SK-N-SH (cell line): ENCODE results near the gene AVPR1B. TPM values are rescaled to one million over a fixed set of nuclear protein-coding genes. Genes with fewer than 3 reads are reported as not detected.

Experiments
- CTCF ChIA-PET: fragments of 300-600, 350-600 bp; formaldehyde crosslinking; extraction: SDS; loops from one replicate; lab custom pipeline; 2021; lab: Yijun Ruan, JAX
- POLR2A ChIA-PET: fragments of 350-600 bp; sonication (Branson Sonifier 250); formaldehyde crosslinking; extraction: SDS; loops from one replicate; lab custom pipeline; 2020; ENCODE audit warnings: antibody characterized with exemption, inconsistent platforms; lab: Yijun Ruan, JAX
- DNase-seq: peaks from one replicate; pipeline ENCODE4 v3.0.0; 2012
- H2AFZ ChIP-seq: fragments of 200-600 bp; sonication (generic); 2 replicates; pipeline ENCODE4 v1.8.1; 2016; ENCODE audit warnings: antibody characterized with exemption, mild to moderate bottlenecking, low read depth
- H3F3A ChIP-seq: fragments of 200-600 bp; sonication (generic); replicated peaks from 2 replicates; pipeline ENCODE3; 2016; ENCODE audit warnings: antibody characterized with exemption, mild to moderate bottlenecking; ENCODE audit not compliant: insufficient read depth
- H3K27ac ChIP-seq, 2 experiments: fragments of 200-500 bp in 1 of 2; fragments of 200-600 bp in 1 of 2; sonication (Bioruptor generic) in 1 of 2; sonication (generic), shearing (Covaris generic) in 1 of 2; 2 replicates each; pipeline versions ENCODE4 v1.5.1 to v1.6.1; 2014 to 2016; ENCODE audit warnings: low read depth in 2 of 2, inconsistent platforms in 1 of 2, low read length in 1 of 2, mild to moderate bottlenecking in 1 of 2, mixed read lengths in 1 of 2
- H3K27me3 ChIP-seq: fragments of 200-600 bp; sonication (generic), shearing (Covaris generic); 2 replicates; pipeline ENCODE4 v1.6.1; 2016; ENCODE audit warnings: mixed run types; ENCODE audit not compliant: insufficient read depth
- H3K36me3 ChIP-seq, 2 experiments: fragments of 200-500 bp in 1 of 2; fragments of 200-600 bp in 1 of 2; sonication (Bioruptor generic) in 1 of 2; sonication (generic) in 1 of 2; replicated peaks in 1 of 2; 2 replicates each; pipeline versions ENCODE3 to v1.5.1; 2014 to 2016; ENCODE audit warnings: low read length in 1 of 2, mild to moderate bottlenecking in 1 of 2; ENCODE audit not compliant: insufficient read depth in 2 of 2, control insufficient read depth in 1 of 2
- H3K4me1 ChIP-seq, 2 experiments: fragments of 200-500 bp in 1 of 2; fragments of 200-600 bp in 1 of 2; sonication (Bioruptor generic) in 1 of 2; sonication (generic), shearing (Covaris generic) in 1 of 2; 2 replicates each; pipeline versions ENCODE4 v1.5.1 to v1.6.1; 2014 to 2016; ENCODE audit warnings: low read depth in 1 of 2, low read length in 1 of 2, mixed run types in 1 of 2; ENCODE audit not compliant: insufficient read depth in 2 of 2, control insufficient read depth in 1 of 2
- H3K4me2 ChIP-seq: fragments of 200-600 bp; sonication (generic), shearing (Covaris generic); 2 replicates; pipeline ENCODE4 v1.6.1; 2017; ENCODE audit warnings: mixed run types
- H3K4me3 ChIP-seq, 2 experiments: fragments of 200-500 bp in 1 of 2; fragments of 200-600 bp in 1 of 2; sonication (Bioruptor generic) in 1 of 2; sonication (generic), shearing (Covaris generic) in 1 of 2; 2 replicates each; pipeline versions ENCODE4 v1.5.1 to v1.8.1; 2014 to 2016; ENCODE audit warnings: low read depth in 2 of 2, inconsistent platforms in 1 of 2, low read length in 1 of 2, mild to moderate bottlenecking in 1 of 2, mixed read lengths in 1 of 2, moderate library complexity in 1 of 2
- H3K79me2 ChIP-seq: fragments of 200-600 bp; sonication (generic); 2 replicates; pipeline ENCODE4 v1.8.1; 2017; ENCODE audit warnings: mild to moderate bottlenecking; ENCODE audit not compliant: insufficient read depth
- H3K9ac ChIP-seq: fragments of 200-600 bp; sonication (generic); 2 replicates; pipeline ENCODE4 v1.6.1; 2017; ENCODE audit warnings: mixed run types
- H3K9me2 ChIP-seq: fragments of 200-600 bp; sonication (generic); 2 replicates; pipeline ENCODE4 v1.6.1; 2017; ENCODE audit warnings: mixed run types
- H3K9me3 ChIP-seq: fragments of 200-600 bp; sonication (generic); 2 replicates; pipeline ENCODE4 v1.6.1; 2017; ENCODE audit warnings: mixed run types, mild to moderate bottlenecking, moderate library complexity
- H4K20me1 ChIP-seq: fragments of 200-600 bp; sonication (generic); 2 replicates; pipeline ENCODE4 v1.6.1; 2017; ENCODE audit warnings: mild to moderate bottlenecking, mixed run types; ENCODE audit not compliant: insufficient read depth
- CTCF ChIP-seq: fragments of 200-600 bp; sonication (generic); IDR thresholded peaks from 2 replicates; pipeline ENCODE4 v1.6.1; 2017; ENCODE audit warnings: antibody characterized with exemption, mild to moderate bottlenecking, moderate library complexity
- EP300 ChIP-seq, 2 experiments: IDR thresholded peaks; 2 replicates each; pipeline versions ENCODE4 v1.4.0 to v1.6.1; 2012; ENCODE audit warnings: borderline replicate concordance in 1 of 2, low read depth in 1 of 2, low read length in 1 of 2
- EZH2phosphoT487 ChIP-seq: fragments of 200-600 bp; sonication (generic); IDR thresholded peaks from 2 replicates; pipeline ENCODE4 v1.6.1; 2017; ENCODE audit warnings: low read depth, mixed run types, mild to moderate bottlenecking, antibody characterized with exemption, moderate library complexity, borderline replicate concordance
- FOSL2 ChIP-seq: IDR thresholded peaks from 2 replicates; pipeline ENCODE4 v1.4.0; 2012; ENCODE audit warnings: low read depth, mild to moderate bottlenecking, moderate library complexity, borderline replicate concordance
- GATA2 ChIP-seq: sonication (generic); formaldehyde crosslinking; IDR thresholded peaks from 2 replicates; pipeline ENCODE4 v1.5.0; 2020; ENCODE audit warnings: mild to moderate bottlenecking, missing genetic modification reagents
- MEF2A ChIP-seq: IDR thresholded peaks from 2 replicates; pipeline ENCODE4 v1.4.0; 2012; ENCODE audit warnings: low read depth, borderline replicate concordance
- NFIC ChIP-seq: IDR thresholded peaks from 2 replicates; pipeline ENCODE4 v1.4.0; 2012; ENCODE audit warnings: borderline replicate concordance
- POLR2AphosphoS5 ChIP-seq: IDR thresholded peaks from 2 replicates; pipeline ENCODE4 v1.6.1; 2012; ENCODE audit warnings: low read depth, low read length
- RFX5 ChIP-seq: IDR thresholded peaks from 2 replicates; pipeline ENCODE4 v1.6.1; 2012; ENCODE audit warnings: mild to moderate bottlenecking, improper control_type of control experiment, low read length
- RXRA ChIP-seq: IDR thresholded peaks from 2 replicates; pipeline ENCODE4 v1.4.0; 2012; ENCODE audit warnings: low read depth, mild to moderate bottlenecking, borderline replicate concordance
- SIN3A ChIP-seq: IDR thresholded peaks from 2 replicates; pipeline ENCODE4 v1.6.1; 2012; ENCODE audit warnings: low read depth, mild to moderate bottlenecking, low read length, moderate library complexity, borderline replicate concordance
- SMC3 ChIP-seq: IDR thresholded peaks from 2 replicates; pipeline ENCODE4 v1.6.1; 2012; ENCODE audit warnings: low read depth, low read length, improper control_type of control experiment
- TAF1 ChIP-seq: IDR thresholded peaks from 2 replicates; pipeline ENCODE4 v1.6.1; 2012; ENCODE audit warnings: low read depth, mild to moderate bottlenecking, low read length, moderate library complexity, borderline replicate concordance
- YY1 ChIP-seq: IDR thresholded peaks from 2 replicates; pipeline ENCODE4 v1.4.0; 2012; ENCODE audit warnings: low read depth, mild to moderate bottlenecking
- WGBS: methylation state at CpG from one replicate; pipeline ENCODE4 v1.1.6; 2017; ENCODE audit warnings: low lambda C conversion rate; 5-methylcytosine and 5-hydroxymethylcytosine counted together
- polyA plus RNA-seq, 3 experiments: library from polyadenylated mRNA; depleted of rRNA; stranded (reverse); fragments of >200 nt; gene quantifications; 2 replicates each; pipeline ENCODE4 v1.2.3, GENCODE V29; 2012
- TF ChIP-seq, protein P1 (sequence below): IDR thresholded peaks from 2 replicates; pipeline ENCODE4 v1.4.0; 2012; ENCODE audit warnings: low read depth
- TF ChIP-seq, protein P2 (sequence below): IDR thresholded peaks from 2 replicates; pipeline ENCODE4 v1.6.1; 2012; ENCODE audit warnings: mild to moderate bottlenecking, low read depth, low read length, moderate library complexity

AVPR1B gene
- polyA plus RNA-seq, 1 of the 3 experiments (the other 2 are of a cell fraction), result not detected

GRCh38 chr1:206142011-206142410 is 24.8 kb upstream of the AVPR1B start:
- no peak for DNase-seq
- H3K27me3 ChIP-seq, result peaks cover 44% of the 10 kb centered on the region
- no peaks in the 10 kb centered on the region for H4K20me1 ChIP-seq
- H3K4me3 ChIP-seq, result no peak overlapping the region
- POLR2A ChIA-PET, result interaction anchor here (0.6 kb wide), 1 partner anchor 37 kb away, joined by 4 read pairs; no protein-coding TSS in a partner anchor
- H3K36me3 ChIP-seq, result no peaks in the 10 kb centered on the region
- H2AFZ ChIP-seq, result no peak overlapping the region
- no peaks in the 10 kb centered on the region for H3K79me2 ChIP-seq
- no peaks in the 10 kb centered on the region for H3F3A ChIP-seq
- H3K27ac ChIP-seq, result no peak overlapping the region
- H3K9me3 ChIP-seq, result no peaks in the 10 kb centered on the region
- WGBS, result 43% methylated on average over 3 of the region's 3 CpGs
- CTCF ChIA-PET, result interaction anchor here (0.7 kb wide), 1 partner anchor 1065 kb away, joined by 3 read pairs; no protein-coding TSS in a partner anchor
- H3K4me1 ChIP-seq, result no peaks in the 10 kb centered on the region
- no peak overlapping the region for H3K4me2 ChIP-seq
- TF ChIP-seq CTCF, result no peak
- TF ChIP-seq YY1, result no peak
- TF ChIP-seq GATA2 (CRISPR knock-in tag), result no peak
- TF ChIP-seq, protein P1, sequence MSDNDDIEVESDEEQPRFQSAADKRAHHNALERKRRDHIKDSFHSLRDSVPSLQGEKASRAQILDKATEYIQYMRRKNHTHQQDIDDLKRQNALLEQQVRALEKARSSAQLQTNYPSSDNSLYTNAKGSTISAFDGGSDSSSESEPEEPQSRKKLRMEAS, result no peak
- no peak for TF ChIP-seq POLR2AphosphoS5
- TF ChIP-seq SMC3, result no peak
- no peak for TF ChIP-seq NFIC
- no peak for TF ChIP-seq MEF2A
- no peak for TF ChIP-seq EP300 (IDR thresholded peaks at IDR 0.05; ENCODE audit: borderline replicate concordance in 1 of 2, low read depth in 1 of 2, low read length in 1 of 2)
- TF ChIP-seq FOSL2, result no peak
- no peak for TF ChIP-seq RFX5
- no peak for TF ChIP-seq TAF1
- no peak for TF ChIP-seq SIN3A
- no peak for TF ChIP-seq EZH2phosphoT487
- TF ChIP-seq, protein P2, sequence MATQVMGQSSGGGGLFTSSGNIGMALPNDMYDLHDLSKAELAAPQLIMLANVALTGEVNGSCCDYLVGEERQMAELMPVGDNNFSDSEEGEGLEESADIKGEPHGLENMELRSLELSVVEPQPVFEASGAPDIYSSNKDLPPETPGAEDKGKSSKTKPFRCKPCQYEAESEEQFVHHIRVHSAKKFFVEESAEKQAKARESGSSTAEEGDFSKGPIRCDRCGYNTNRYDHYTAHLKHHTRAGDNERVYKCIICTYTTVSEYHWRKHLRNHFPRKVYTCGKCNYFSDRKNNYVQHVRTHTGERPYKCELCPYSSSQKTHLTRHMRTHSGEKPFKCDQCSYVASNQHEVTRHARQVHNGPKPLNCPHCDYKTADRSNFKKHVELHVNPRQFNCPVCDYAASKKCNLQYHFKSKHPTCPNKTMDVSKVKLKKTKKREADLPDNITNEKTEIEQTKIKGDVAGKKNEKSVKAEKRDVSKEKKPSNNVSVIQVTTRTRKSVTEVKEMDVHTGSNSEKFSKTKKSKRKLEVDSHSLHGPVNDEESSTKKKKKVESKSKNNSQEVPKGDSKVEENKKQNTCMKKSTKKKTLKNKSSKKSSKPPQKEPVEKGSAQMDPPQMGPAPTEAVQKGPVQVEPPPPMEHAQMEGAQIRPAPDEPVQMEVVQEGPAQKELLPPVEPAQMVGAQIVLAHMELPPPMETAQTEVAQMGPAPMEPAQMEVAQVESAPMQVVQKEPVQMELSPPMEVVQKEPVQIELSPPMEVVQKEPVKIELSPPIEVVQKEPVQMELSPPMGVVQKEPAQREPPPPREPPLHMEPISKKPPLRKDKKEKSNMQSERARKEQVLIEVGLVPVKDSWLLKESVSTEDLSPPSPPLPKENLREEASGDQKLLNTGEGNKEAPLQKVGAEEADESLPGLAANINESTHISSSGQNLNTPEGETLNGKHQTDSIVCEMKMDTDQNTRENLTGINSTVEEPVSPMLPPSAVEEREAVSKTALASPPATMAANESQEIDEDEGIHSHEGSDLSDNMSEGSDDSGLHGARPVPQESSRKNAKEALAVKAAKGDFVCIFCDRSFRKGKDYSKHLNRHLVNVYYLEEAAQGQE, result no peak
- no peak for TF ChIP-seq RXRA
- H3K9ac ChIP-seq, result no peak overlapping the region
- H3K9me2 ChIP-seq, result no peaks in the 10 kb centered on the region
